ENCODE measurements around the gene PKDREJ.

DNA sequence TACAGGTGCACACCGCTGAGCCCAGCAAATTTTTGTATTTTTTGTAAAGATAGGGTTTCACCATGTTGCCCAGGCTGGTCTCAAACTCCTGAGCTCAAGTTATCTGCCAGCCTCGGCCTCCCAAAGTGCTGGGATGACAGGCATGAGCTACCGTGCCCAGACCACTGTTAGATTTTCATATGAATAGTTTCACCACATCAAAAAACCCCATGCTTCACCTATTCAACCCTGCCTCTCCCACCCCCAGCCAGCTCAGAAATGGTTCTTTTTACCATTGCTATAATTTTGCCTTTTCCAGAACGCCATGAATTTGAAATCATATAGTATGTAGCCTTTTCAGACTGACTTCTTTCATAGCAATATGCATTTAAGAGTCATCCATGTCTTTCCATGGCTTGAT lies 50.9 kb downstream of the PKDREJ start:
- TF ChIP-seq, protein P1, sequence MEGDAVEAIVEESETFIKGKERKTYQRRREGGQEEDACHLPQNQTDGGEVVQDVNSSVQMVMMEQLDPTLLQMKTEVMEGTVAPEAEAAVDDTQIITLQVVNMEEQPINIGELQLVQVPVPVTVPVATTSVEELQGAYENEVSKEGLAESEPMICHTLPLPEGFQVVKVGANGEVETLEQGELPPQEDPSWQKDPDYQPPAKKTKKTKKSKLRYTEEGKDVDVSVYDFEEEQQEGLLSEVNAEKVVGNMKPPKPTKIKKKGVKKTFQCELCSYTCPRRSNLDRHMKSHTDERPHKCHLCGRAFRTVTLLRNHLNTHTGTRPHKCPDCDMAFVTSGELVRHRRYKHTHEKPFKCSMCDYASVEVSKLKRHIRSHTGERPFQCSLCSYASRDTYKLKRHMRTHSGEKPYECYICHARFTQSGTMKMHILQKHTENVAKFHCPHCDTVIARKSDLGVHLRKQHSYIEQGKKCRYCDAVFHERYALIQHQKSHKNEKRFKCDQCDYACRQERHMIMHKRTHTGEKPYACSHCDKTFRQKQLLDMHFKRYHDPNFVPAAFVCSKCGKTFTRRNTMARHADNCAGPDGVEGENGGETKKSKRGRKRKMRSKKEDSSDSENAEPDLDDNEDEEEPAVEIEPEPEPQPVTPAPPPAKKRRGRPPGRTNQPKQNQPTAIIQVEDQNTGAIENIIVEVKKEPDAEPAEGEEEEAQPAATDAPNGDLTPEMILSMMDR (IDR thresholded peaks at IDR 0.05) = no peak
- no peak for TF ChIP-seq POLR2A (IDR thresholded peaks at IDR 0.05)
